Smooth muscle cell of bladder (primary cell): ENCODE measurements around the gene RS1. TPM values are rescaled to one million over a fixed set of nuclear protein-coding genes. Genes with fewer than 3 reads are reported as not detected.

ENCODE experiments used
- total RNA-seq: library from RNA; depleted of rRNA; stranded (reverse); fragments of >200 nt; gene quantifications from 2 replicates; pipeline ENCODE4 v1.2.3, GENCODE V29; 2014

RS1 gene
- total RNA-seq = not detected in 2 replicates

DNA sequence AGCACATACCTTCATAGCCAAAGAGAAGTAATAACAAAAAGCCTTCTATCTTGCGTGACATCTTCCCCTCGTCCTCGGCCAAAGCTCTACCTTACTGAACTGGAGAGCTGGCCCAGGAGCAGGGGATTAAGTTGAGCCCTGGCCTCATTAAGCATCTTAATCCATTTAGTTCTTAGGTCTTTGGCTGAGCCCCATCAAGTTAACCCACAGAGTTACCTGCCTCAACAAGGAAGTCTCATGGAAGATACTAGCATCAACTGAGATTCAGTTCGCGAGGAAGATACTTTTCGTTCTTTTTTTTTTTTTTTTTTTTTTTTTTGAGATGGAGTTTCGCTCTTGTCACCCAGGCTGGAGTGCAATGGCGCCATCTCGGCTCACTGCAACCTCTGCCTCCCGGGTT is at the start of gene RS1:
Gene RS1, minus strand, starts transcription at position 101 of the 400 bp plus-strand sequence. Its CDS starts 40 bp downstream, at position 61.

DNA sequence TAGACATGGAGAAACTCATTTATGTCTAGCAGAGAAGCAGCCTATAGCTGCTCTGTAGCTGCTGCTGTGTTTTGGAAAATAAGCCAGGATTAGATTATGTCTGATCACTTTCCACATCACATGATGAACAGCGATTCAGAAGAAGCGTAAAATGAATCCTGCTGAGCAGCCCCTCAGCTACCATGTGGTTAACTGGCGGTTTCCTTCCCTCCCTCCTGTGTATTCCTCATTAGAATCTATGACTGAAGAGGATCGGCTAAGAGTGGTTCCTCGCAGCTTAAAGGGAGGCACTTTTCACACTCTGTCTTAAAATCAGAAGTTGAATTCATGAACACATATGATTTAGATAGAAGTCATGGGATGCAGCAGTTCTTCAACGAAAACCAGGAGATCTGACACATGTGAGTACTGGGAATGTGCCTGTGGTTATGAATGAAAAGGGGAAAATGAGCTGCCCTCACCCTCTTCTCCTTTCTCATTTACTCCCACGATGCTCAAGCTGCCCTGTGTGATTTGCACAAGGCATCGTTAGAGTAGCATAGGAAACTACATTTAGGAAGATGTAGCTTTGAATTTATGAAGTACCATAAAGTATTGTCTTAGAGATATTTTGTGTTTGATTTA is 35.6 kb upstream of the RS1 start, which contains the start of gene PPEF1:
Gene PPEF1, plus strand, starts transcription at position 220 of the 624 bp plus-strand sequence. Its CDS starts 136 bp downstream, at position 356.

Other genes with a start within 250 kb of the RS1 start
- gene CDKL5, start 246.5 kb downstream of the RS1 start, total RNA-seq = 2.9 and 3.3 TPM in 2 replicates
- 0.18 and 0.85 TPM in 2 replicates for gene PPEF1, start 35.5 kb upstream of the RS1 start, total RNA-seq